Neural progenitor cell (in vitro differentiated cells): Measurements from ENCODE around the gene LRCOL1. TPM values are rescaled to one million over a fixed set of nuclear protein-coding genes. Genes with fewer than 3 reads are reported as not detected.

ENCODE experiments used
- DNase-seq: peaks from one replicate; pipeline ENCODE4 v3.0.0-alpha.2; 2016; ENCODE audit warnings: low spot score
- H2AFZ ChIP-seq: fragments of 200-600 bp; sonication (generic); replicated peaks from 2 replicates; pipeline ENCODE4 v1.6.1; 2016; ENCODE audit warnings: antibody characterized with exemption
- H3F3A ChIP-seq: fragments of 200-600 bp; sonication (generic); 2 replicates; pipeline ENCODE4 v1.6.1; 2016; ENCODE audit warnings: antibody characterized with exemption, low read depth
- H3K27ac ChIP-seq: fragments of 200-600 bp; sonication (generic); 2 replicates; pipeline ENCODE4 v1.5.1; 2016; ENCODE audit warnings: mild to moderate bottlenecking
- H3K27me3 ChIP-seq: fragments of 200-600 bp; sonication (generic); 2 replicates; pipeline ENCODE4 v1.6.1; 2016; ENCODE audit warnings: mild to moderate bottlenecking, moderate library complexity
- H3K36me3 ChIP-seq: fragments of 200-600 bp; sonication (generic); 2 replicates; pipeline ENCODE4 v1.5.1; 2016
- H3K4me1 ChIP-seq: fragments of 200-600 bp; sonication (generic); 2 replicates; pipeline ENCODE4 v1.6.1; 2016; ENCODE audit warnings: mixed run types
- H3K4me2 ChIP-seq: fragments of 200-600 bp; sonication (generic); 2 replicates; pipeline ENCODE4 v1.6.1; 2016
- H3K4me3 ChIP-seq: fragments of 200-600 bp; sonication (generic); 2 replicates; pipeline ENCODE4 v1.5.1; 2016
- H3K79me2 ChIP-seq: fragments of 200-600 bp; sonication (generic); 2 replicates; pipeline ENCODE4 v1.6.1; 2016; ENCODE audit warnings: low read depth
- H3K9ac ChIP-seq: fragments of 200-600 bp; sonication (generic); 2 replicates; pipeline ENCODE4 v1.6.1; 2016
- H3K9me3 ChIP-seq: fragments of 200-600 bp; sonication (generic); 2 replicates; pipeline ENCODE4 v1.5.1; 2016; ENCODE audit warnings: low read depth
- H4K20me1 ChIP-seq: fragments of 200-600 bp; sonication (generic); 2 replicates; pipeline ENCODE4 v1.6.1; 2016; ENCODE audit warnings: low read depth
- H3K27ac Mint-ChIP-seq: 3 replicates; pipeline ENCODE4 v1.8.0; 2021; ENCODE audit warnings: mixed read lengths
- H3K27me3 Mint-ChIP-seq: 2 replicates; pipeline ENCODE4 v1.8.0; 2022; ENCODE audit warnings: low read depth, mild to moderate bottlenecking, inconsistent platforms, moderate library complexity, mixed read lengths; ENCODE audit not compliant: insufficient read depth
- H3K36me3 Mint-ChIP-seq: 3 replicates; pipeline ENCODE4 v1.8.0; 2021; ENCODE audit warnings: mixed read lengths
- H3K4me1 Mint-ChIP-seq: 3 replicates; pipeline ENCODE4 v1.8.0; 2021; ENCODE audit warnings: mixed read lengths
- H3K4me3 Mint-ChIP-seq: 3 replicates; pipeline ENCODE4 v1.8.0; 2021; ENCODE audit warnings: mild to moderate bottlenecking, moderate library complexity, mixed read lengths
- H3K9me3 Mint-ChIP-seq: 3 replicates; pipeline ENCODE4 v1.8.0; 2020; ENCODE audit warnings: mixed read lengths
- EZH2 ChIP-seq: fragments of 200-600 bp; sonication (generic); IDR thresholded peaks from 2 replicates; pipeline ENCODE4 v1.6.1; 2017; ENCODE audit warnings: antibody characterized with exemption, mild to moderate bottlenecking, moderate library complexity
- EZH2phosphoT487 ChIP-seq: fragments of 200-600 bp; sonication (generic); IDR thresholded peaks from 2 replicates; pipeline ENCODE4 v1.6.1; 2017; ENCODE audit warnings: antibody characterized with exemption
- total RNA-seq: library from RNA; depleted of rRNA; stranded (reverse); fragments of >200 nt; gene quantifications from 2 replicates; pipeline ENCODE4 v1.2.3, GENCODE V29; 2015; ENCODE audit warnings: low replicate concordance
- TF ChIP-seq, protein P1 (sequence below): fragments of 200-600 bp; sonication (generic); IDR thresholded peaks from 2 replicates; pipeline ENCODE4 v1.5.1; 2017; ENCODE audit warnings: antibody characterized with exemption, mild to moderate bottlenecking

The LRCOL1 gene
- total RNA-seq, 1 donor from 2014 or later: not detected

DNA sequence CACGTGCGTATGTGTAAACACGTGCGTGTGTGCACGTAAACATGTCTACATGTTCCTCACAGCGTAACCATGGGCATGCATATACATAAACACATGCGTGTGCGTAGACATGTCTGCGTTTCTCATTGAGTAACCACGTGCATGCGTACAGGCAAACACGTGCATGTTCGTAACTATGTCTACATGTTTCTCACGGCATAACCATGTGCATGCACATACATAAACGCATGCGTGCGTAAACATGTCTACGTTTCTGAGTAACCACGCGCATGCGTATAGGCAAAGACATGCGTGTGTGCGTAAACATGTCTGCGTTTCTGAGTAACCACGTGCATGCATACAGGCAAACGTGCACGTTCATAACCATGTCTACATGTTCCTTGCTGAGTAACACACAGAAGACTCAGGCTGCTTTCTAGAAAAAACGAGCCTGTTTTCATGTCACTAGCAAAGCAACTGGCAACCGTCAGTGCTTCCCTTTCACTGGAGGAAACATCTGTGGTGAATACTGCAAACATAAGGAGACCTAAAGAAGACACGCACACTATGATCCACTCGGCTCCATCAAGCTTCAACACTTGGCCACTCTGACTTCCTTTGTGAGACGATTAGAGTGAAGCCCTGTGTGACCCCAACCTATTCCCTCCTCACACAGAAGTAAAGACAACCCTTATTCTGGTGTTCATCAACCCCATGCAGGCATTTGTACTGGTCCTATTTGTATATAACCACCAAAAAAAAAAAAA lies 47.9 kb upstream of the LRCOL1 start:
- Histone ChIP-seq H3K9me3 (no peaks in the 10 kb centered on the region), H3F3A (no peaks in the 10 kb centered on the region), H3K4me3 (no peak overlapping the region), H3K4me2 (no peak overlapping the region), H3K9ac (no peak overlapping the region), H3K79me2 (no peaks in the 10 kb centered on the region), H3K36me3 (peaks cover 11% of the 10 kb centered on the region), H3K27me3 (no peaks in the 10 kb centered on the region), H4K20me1 (no peaks in the 10 kb centered on the region), H3K27ac (no peak overlapping the region), H2AFZ (no peak overlapping the region), H3K4me1 (no peaks in the 10 kb centered on the region)
- H3K4me3 Mint-ChIP-seq: no peak overlapping the region
- TF ChIP-seq EZH2phosphoT487: no peak
- TF ChIP-seq EZH2: no peak
- TF ChIP-seq, protein P1, sequence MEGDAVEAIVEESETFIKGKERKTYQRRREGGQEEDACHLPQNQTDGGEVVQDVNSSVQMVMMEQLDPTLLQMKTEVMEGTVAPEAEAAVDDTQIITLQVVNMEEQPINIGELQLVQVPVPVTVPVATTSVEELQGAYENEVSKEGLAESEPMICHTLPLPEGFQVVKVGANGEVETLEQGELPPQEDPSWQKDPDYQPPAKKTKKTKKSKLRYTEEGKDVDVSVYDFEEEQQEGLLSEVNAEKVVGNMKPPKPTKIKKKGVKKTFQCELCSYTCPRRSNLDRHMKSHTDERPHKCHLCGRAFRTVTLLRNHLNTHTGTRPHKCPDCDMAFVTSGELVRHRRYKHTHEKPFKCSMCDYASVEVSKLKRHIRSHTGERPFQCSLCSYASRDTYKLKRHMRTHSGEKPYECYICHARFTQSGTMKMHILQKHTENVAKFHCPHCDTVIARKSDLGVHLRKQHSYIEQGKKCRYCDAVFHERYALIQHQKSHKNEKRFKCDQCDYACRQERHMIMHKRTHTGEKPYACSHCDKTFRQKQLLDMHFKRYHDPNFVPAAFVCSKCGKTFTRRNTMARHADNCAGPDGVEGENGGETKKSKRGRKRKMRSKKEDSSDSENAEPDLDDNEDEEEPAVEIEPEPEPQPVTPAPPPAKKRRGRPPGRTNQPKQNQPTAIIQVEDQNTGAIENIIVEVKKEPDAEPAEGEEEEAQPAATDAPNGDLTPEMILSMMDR: no peak
- no peaks in the 10 kb centered on the region for H3K9me3 Mint-ChIP-seq
- H3K27me3 Mint-ChIP-seq: no peaks in the 10 kb centered on the region
- peaks cover 42% of the 10 kb centered on the region for H3K36me3 Mint-ChIP-seq
- H3K4me1 Mint-ChIP-seq: no peaks in the 10 kb centered on the region
- H3K27ac Mint-ChIP-seq: no peak overlapping the region
- DNase-seq: no peak

DNA sequence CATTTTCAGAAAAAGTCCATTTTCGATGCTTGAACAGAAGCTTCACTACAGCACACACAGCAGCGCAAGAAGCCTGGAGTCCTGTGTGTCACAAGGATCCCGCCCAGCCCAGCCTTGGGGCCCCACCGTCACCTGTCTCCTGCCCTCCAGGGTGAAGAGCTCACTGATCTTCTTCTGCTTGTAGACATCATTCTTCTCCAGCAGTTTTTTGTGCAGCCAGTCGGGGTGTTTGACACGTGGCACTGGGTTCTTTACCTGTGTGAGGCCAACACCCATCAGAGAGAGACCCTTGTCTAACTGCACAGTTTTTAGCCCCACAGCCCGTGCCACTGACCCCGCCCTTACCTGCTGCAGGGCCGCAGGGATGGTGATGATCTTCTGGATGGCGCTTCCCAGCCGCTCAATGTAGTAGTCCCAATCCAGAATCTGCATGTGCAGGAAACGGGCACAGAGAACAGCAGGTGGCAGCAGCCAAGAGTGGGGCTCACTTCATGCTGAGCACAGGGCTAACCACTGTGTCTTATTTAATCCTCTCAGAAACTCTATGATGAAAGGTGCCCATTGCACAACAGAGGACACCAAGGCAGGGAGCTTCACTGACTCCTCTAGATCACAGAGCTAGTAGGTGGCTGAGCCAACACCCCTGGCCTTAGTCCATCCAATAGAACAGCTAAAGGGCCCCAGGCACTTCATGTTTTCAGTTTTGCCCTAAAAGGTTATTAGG lies 46.8 kb upstream of the LRCOL1 start:
- H3F3A ChIP-seq: no peaks in the 10 kb centered on the region
- H4K20me1 ChIP-seq: no peaks in the 10 kb centered on the region
- no peaks in the 10 kb centered on the region for H3K4me1 Mint-ChIP-seq
- H3K27ac ChIP-seq: no peak overlapping the region
- no peak overlapping the region for H2AFZ ChIP-seq
- no peak overlapping the region for H3K4me3 ChIP-seq
- no peak overlapping the region for H3K4me2 ChIP-seq
- peaks cover 38% of the 10 kb centered on the region for H3K36me3 Mint-ChIP-seq
- no peak overlapping the region for H3K9ac ChIP-seq
- H3K9me3 ChIP-seq: no peaks in the 10 kb centered on the region
- H3K9me3 Mint-ChIP-seq: no peaks in the 10 kb centered on the region
- H3K4me3 Mint-ChIP-seq: no peak overlapping the region
- no peaks in the 10 kb centered on the region for H3K27me3 Mint-ChIP-seq
- TF ChIP-seq, protein P1: no peak
- TF ChIP-seq EZH2phosphoT487 (no peak), EZH2 (no peak)
- peaks cover 11% of the 10 kb centered on the region for H3K36me3 ChIP-seq
- no peaks in the 10 kb centered on the region for H3K4me1 ChIP-seq
- no peaks in the 10 kb centered on the region for H3K79me2 ChIP-seq
- H3K27ac Mint-ChIP-seq: no peak overlapping the region
- no peak for DNase-seq
- no peaks in the 10 kb centered on the region for H3K27me3 ChIP-seq

DNA sequence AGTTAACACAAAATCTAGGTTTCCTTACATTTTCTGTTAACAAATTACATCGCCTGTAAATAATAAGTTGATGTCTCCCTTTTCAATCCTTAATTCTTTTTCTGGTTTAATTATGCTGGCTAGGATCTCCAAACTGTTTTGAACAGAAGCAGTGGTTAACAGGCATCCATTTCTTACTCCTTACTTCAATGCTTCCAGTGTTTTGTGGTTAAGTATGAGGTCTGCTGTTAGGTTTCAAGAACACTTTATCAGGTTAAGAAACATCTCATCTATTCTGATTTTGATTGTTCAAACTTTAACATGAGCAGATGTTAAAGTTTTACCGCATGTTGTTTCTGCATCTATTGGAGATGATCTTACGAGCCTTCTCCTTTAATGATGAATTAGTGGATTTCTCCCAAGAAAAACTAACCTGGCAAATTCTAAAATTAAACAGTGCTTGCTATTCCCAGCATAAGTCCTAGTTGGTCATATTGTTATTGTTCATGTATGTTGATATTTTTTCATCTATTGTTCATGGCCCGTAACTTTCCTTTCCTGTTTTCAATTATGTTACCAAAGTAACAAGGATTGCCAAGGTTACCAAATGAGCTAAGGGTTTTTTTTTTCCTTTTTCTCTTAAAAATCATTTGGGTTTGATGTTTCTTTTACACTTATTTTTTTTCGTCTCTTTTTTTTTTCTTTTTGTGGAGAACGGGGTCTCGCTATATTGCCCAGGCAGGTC lies 43.3 kb upstream of the LRCOL1 start:
- H3K4me1 Mint-ChIP-seq: no peaks in the 10 kb centered on the region
- H3K4me2 ChIP-seq: no peak overlapping the region
- H4K20me1 ChIP-seq: peaks cover 6% of the 10 kb centered on the region
- DNase-seq: no peak
- H3K27me3 ChIP-seq: no peaks in the 10 kb centered on the region
- H3K4me3 ChIP-seq: no peak overlapping the region
- H3K9me3 ChIP-seq: no peaks in the 10 kb centered on the region
- no peak overlapping the region for H3K4me3 Mint-ChIP-seq
- H3K27ac ChIP-seq: no peak overlapping the region
- no peaks in the 10 kb centered on the region for H3K4me1 ChIP-seq
- H3K36me3 Mint-ChIP-seq: peaks cover 37% of the 10 kb centered on the region
- no peaks in the 10 kb centered on the region for H3K9me3 Mint-ChIP-seq
- no peak overlapping the region for H3K9ac ChIP-seq
- no peaks in the 10 kb centered on the region for H3K79me2 ChIP-seq
- peaks cover 2% of the 10 kb centered on the region for H3K27me3 Mint-ChIP-seq
- H3F3A ChIP-seq: no peaks in the 10 kb centered on the region
- TF ChIP-seq EZH2phosphoT487: no peak
- no peak for TF ChIP-seq EZH2
- TF ChIP-seq, protein P1: no peak
- H3K27ac Mint-ChIP-seq: no peak overlapping the region
- peaks cover 11% of the 10 kb centered on the region for H3K36me3 ChIP-seq
- H2AFZ ChIP-seq: no peak overlapping the region
